Kidney glomerular epithelial cell (primary cell): ENCODE measurements around the gene PCDHB13.
"Not testable (repeated sequence)": the region's sequence is repeated elsewhere in the genome, so short reads cannot be mapped to it uniquely, and the experiment has no call there.

Experiments used
- DNase-seq: peaks from one replicate; lab custom pipeline; 2025; lab: John Stamatoyannopoulos, UW

Gene PCDHB13

DNA sequence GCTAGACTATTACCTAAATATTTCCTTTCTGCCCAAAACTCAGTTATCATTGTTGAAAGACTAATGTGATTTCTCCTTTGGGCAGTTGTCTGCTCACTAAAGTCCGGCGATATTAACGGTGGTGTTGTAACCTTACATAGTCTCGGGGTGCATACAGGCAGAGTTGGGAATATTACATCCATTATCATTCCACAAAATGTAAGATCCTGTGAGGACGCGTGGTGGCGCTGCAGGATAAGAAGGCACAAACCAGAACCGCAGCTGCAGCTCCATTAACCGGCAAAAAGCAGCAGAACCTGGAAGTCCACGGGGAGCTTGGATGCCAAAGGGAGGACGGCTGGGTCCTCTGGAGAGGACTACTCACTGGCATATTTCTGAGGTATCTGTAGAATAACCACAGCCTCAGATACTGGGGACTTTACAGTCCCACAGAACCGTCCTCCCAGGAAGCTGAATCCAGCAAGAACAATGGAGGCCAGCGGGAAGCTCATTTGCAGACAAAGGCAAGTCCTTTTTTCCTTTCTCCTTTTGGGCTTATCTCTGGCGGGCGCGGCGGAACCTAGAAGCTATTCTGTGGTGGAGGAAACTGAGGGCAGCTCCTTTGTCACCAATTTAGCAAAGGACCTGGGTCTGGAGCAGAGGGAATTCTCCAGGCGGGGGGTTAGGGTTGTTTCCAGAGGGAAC, at the start of gene PCDHB13:
TSS of gene PCDHB13 (plus strand) at position 264 of the 684 bp plus-strand sequence. CDS start at position 469, 205 bp downstream.
- not testable (repeated sequence) for DNase-seq

DNA sequence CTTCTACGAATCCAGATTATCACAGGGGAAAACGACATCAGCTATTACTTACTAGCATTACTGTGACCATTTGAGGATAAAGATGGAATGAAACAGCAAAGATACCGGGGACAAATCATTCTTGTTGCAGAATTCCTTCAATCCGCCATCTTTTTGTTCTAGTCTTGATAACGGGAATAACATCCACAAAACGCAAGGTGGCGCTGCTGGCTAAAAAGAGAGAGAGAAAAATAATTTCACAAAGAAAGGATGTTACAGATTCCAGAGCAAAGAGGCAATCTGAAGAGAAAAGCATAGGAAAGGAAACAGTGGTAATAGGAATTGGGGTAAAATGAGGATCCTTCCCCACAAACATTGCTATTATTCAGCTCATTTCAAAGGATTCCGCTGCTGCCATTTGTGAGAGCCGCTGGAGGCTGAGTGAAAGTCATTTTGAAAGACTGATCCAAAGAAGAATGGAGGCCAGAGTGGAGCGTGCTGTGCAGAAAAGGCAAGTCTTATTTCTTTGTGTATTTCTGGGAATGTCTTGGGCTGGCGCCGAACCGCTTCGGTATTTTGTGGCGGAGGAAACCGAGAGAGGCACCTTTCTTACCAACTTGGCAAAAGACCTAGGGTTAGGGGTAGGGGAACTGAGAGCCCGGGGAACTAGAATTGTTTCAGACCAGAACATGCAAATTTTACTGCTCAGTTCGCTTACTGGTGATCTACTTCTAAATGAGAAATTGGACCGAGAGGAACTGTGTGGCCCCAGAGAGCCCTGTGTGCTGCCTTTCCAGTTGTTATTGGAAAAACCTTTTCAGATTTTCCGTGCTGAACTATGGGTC, 41.1 kb upstream of the PCDHB13 start, which contains the start of gene PCDHB7:
TSS of gene PCDHB7 (plus strand) at position 264 of the 824 bp plus-strand sequence. CDS start at position 456, 192 bp downstream.
- peak; percentile 22 for DNase-seq

DNA sequence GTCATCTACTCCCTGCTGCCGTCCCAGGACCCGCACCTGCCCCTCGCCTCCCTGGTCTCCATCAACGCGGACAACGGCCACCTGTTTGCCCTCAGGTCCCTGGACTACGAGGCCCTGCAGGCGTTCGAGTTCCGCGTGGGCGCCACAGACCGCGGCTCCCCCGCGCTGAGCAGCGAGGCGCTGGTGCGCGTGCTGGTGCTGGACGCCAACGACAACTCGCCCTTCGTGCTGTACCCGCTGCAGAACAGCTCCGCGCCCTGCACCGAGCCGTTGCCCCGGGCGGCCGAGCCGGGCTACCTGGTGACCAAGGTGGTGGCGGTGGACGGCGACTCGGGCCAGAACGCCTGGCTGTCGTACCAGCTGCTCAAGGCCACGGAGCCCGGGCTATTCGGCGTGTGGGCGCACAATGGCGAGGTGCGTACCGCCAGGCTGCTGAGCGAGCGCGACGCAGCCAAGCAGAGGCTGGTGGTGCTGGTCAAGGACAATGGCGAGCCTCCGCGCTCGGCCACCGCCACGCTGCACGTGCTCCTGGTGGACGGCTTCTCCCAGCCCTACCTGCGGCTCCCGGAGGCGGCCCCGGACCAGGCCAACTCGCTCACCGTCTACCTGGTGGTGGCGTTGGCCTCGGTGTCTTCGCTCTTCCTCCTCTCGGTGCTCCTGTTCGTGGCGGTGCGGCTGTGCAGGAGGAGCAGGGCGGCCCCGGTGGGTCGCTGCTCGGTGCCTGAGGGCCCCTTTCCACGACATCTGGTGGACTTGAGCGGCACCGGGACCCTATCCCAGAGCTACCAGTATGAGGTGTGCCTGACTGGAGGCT, 39.2 kb upstream of the PCDHB13 start:
- DNase-seq, result not testable (repeated sequence)

DNA sequence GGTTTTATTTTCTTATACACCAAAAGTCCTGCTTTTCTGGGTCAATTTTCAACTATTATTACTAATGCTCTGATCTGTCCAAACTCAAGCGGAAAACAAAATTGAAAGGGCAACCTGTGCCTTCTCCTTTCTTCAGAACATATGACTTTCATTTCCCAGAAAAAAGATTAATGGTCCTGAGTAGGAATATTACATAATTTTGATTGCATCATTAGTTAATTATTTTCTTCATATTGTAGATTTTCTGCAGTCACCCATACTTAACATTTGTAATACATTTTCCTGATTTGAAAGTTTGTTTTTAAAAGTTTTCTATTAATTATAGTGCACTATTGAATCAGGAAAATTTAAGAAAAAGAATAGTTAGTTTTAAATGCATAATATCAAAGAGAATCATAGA, 37.8 kb upstream of the PCDHB13 start:
- no peak for DNase-seq

DNA sequence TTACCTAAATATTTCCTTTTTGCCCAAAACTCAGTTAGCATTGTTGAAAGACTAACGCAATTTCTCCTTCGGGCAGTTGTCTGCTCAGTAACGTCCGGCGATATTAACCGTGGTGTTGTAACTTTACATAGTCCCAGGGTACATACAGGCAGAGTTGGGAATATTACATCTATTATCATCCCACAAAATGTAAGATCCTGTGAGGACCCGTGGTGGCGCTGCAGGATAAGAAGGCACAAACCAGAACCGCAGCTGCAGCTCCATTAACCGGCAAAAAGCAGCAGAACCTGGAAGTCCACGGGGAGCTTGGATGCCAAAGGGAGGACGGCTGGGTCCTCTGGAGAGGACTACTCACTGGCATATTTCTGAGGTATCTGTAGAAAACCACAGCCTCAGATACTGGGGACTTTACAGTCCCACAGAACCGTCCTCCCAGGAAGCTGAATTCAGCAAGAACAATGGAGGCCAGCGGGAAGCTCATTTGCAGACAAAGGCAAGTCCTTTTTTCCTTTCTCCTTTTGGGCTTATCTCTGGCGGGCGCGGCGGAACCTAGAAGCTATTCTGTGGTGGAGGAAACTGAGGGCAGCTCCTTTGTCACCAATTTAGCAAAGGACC, 36.0 kb upstream of the PCDHB13 start, which contains the start of gene PCDHB8:
TSS of gene PCDHB8 (plus strand) at position 214 of the 615 bp plus-strand sequence. CDS start at position 459, 245 bp downstream.
- not testable (repeated sequence) for DNase-seq

DNA sequence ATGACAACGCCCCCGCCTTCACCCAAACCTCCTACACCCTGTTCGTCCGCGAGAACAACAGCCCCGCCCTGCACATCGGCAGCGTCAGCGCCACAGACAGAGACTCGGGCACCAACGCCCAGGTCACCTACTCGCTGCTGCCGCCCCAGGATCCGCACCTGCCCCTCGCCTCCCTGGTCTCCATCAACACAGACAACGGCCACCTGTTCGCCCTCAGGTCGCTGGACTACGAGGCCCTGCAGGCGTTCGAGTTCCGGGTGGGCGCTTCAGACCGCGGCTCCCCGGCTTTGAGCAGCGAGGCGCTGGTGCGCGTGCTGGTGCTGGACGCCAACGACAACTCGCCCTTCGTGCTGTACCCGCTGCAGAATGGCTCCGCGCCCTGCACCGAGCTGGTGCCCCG, 34.3 kb upstream of the PCDHB13 start:
- not testable (repeated sequence) for DNase-seq

DNA sequence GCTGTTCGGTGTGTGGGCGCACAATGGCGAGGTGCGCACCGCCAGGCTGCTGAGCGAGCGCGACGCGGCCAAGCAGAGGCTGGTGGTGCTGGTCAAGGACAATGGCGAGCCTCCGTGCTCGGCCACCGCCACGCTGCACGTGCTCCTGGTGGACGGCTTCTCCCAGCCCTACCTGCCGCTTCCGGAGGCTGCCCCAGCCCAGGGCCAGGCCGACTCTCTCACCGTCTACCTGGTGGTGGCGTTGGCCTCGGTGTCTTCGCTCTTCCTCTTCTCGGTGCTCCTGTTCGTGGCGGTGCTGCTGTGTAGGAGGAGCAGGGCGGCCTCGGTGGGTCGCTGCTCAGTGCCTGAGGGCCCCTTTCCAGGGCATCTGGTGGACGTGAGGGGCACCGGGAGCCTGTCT, 33.8 kb upstream of the PCDHB13 start:
- not testable (repeated sequence) for DNase-seq

DNA sequence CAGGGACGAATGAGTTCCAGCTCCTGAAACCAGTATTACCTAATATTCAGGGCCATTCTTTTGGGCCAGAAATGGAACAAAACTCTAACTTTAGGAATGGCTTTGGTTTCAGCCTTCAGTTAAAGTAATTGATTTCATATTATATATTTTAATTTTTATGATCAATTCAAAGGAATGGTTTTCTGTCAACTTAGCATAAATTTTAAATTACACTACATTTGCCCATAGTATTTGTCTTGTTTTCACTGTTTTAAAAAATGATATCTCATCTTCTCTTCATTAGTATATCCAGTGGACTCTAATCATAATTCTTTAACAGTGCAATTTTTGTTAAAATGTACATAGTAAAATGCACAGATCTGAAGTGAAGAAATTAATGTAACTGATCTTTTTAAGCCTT, 33.4 kb upstream of the PCDHB13 start:
- DNase-seq, result no peak

DNA sequence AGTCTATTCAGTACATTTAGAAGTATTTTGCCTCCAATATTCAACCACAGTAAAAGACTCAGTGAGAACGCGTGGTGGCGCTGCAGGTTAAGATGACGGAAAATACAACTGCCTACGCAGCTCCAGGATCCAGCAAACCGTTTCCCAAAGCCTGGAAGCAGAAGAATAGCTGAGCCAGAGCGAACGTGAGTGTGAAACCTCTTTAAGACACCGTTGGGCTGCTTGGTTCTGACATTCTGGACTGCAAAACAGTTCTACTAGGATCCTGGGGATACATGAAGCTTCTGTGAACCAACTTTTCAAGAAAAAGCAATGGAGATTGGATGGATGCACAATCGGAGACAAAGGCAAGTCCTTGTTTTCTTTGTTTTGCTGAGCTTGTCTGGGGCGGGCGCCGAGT, 31.5 kb upstream of the PCDHB13 start, which contains the start of gene PCDHB16:
TSS of gene PCDHB16 (plus strand) at position 140 of the 400 bp plus-strand sequence. CDS start at position 313, 173 bp downstream.
- DNase-seq, result peak; percentile 23

DNA sequence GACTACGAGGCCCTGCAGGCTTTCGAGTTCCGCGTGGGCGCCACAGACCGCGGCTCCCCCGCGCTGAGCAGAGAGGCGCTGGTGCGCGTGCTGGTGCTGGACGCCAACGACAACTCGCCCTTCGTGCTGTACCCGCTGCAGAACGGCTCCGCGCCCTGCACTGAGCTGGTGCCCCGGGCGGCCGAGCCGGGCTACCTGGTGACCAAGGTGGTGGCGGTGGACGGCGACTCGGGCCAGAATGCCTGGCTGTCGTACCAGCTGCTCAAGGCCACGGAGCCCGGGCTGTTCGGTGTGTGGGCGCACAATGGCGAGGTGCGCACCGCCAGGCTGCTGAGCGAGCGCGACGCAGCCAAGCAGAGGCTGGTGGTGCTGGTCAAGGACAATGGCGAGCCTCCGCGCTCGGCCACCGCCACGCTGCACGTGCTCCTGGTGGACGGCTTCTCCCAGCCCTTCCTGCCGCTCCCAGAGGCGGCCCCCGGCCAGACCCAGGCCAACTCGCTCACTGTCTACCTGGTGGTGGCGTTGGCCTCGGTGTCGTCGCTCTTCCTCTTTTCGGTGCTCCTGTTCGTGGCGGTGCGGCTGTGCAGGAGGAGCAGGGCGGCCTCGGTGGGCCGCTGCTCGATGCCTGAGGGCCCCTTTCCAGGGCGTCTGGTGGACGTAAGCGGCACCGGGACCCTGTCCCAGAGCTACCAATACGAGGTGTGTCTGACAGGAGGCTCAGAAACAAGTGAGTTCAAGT, 29.4 kb upstream of the PCDHB13 start:
- not testable (repeated sequence) for DNase-seq

DNA sequence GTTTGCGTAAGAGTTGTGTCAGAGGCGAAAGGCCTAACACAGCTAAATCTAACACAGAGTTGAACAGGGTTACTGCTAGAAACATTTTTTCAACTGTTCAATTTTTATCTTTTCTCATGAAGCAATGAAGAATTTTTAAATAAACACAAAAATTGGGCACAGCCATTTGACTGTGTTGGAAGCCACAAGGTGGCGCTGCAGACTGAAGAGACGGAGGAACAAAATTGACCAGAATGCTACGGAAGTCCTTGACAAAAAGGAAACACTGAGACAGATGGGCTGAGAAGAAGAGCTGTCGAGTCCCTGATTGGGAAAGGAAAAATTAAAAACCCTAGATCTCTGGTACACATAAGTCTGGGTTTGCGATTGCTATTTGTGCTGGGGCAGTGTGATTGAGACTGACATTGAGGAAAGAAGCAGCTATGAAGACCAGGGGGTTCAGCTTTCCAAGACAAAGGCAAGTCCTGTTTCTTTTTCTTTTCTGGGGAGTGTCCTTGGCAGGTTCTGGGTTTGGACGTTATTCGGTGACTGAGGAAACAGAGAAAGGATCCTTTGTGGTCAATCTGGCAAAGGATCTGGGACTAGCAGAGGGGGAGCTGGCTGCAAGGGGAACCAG, 26.7 kb upstream of the PCDHB13 start, which contains the start of gene PCDHB9:
TSS of gene PCDHB9 (plus strand) at position 265 of the 616 bp plus-strand sequence. CDS start at position 423, 158 bp downstream.
- DNase-seq, result peak; percentile 6

DNA sequence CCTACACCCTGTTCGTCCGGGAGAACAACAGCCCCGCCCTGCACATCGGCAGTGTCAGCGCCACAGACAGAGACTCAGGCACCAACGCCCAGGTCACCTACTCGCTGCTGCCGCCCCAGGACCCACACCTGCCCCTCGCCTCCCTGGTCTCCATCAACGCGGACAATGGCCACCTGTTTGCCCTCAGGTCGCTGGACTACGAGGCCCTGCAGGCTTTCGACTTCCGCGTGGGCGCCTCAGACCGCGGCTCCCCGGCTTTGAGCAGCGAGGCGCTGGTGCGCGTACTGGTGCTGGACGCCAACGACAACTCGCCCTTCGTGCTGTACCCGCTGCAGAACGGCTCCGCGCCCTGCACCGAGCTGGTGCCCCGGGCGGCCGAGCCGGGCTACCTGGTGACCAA, 25.0 kb upstream of the PCDHB13 start:
- DNase-seq, result not testable (repeated sequence)

DNA sequence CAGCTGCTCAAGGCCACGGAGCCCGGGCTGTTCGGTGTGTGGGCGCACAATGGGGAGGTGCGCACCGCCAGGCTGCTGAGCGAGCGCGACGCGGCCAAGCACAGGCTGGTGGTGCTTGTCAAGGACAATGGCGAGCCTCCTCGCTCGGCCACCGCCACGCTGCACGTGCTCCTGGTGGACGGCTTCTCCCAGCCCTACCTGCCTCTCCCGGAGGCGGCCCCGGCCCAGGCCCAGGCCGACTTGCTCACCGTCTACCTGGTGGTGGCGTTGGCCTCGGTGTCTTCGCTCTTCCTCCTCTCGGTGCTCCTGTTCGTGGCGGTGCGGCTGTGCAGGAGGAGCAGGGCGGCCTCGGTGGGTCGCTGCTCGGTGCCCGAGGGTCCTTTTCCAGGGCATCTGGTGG, 24.6 kb upstream of the PCDHB13 start:
- DNase-seq, result not testable (repeated sequence)

DNA sequence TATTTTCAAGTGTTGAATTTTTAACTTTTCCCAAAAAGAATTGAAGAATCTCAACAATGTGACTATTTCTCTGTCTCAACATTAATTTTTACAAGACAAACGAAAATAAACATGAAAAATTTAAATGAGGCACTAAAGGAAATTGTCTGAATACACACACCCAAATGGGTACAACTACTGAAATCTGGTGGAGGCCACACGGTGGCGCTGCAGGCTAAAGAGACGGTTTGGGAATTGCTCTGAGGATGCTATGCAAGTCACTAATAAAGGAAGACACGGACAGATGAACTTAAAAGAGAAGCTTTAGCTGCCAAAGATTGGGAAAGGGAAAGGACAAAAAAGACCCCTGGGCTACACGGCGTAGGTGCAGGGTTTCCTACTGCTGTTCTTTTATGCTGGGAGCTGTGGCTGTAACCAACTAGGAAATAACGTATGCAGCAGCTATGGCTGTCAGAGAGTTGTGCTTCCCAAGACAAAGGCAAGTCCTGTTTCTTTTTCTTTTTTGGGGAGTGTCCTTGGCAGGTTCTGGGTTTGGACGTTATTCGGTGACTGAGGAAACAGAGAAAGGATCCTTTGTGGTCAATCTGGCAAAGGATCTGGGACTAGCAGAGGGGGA, 21.5 kb upstream of the PCDHB13 start, which contains the start of gene PCDHB10:
TSS of gene PCDHB10 (plus strand) at position 244 of the 616 bp plus-strand sequence. CDS start at position 444, 200 bp downstream.
- peak; percentile 19 for DNase-seq

DNA sequence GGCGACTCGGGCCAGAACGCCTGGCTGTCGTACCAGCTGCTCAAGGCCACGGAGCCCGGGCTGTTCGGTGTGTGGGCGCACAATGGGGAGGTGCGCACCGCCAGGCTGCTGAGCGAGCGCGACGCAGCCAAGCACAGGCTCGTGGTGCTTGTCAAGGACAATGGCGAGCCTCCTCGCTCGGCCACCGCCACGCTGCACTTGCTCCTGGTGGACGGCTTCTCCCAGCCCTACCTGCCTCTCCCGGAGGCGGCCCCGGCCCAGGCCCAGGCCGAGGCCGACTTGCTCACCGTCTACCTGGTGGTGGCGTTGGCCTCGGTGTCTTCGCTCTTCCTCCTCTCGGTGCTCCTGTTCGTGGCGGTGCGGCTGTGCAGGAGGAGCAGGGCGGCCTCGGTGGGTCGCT, 19.4 kb upstream of the PCDHB13 start:
- not testable (repeated sequence) for DNase-seq

DNA sequence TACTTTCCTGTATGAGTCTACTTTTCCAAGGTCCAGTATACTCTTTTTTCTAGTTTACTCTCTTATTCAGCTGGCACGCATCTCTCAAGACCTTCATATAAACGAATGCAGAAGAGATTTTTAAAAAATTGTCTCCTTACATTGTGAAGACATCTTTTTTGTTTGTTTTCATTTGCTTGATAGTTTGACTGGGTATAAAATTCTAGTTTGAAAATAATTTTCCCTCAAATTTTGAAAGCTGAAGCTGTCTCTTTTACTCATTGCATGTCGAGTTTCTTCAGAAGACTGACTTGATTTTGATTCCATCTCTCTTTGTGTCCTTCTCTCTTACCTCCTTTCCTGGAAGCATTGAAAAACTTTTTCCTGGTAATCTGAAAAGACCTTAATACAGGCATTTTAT, 17.4 kb upstream of the PCDHB13 start:
- DNase-seq, result no peak

DNA sequence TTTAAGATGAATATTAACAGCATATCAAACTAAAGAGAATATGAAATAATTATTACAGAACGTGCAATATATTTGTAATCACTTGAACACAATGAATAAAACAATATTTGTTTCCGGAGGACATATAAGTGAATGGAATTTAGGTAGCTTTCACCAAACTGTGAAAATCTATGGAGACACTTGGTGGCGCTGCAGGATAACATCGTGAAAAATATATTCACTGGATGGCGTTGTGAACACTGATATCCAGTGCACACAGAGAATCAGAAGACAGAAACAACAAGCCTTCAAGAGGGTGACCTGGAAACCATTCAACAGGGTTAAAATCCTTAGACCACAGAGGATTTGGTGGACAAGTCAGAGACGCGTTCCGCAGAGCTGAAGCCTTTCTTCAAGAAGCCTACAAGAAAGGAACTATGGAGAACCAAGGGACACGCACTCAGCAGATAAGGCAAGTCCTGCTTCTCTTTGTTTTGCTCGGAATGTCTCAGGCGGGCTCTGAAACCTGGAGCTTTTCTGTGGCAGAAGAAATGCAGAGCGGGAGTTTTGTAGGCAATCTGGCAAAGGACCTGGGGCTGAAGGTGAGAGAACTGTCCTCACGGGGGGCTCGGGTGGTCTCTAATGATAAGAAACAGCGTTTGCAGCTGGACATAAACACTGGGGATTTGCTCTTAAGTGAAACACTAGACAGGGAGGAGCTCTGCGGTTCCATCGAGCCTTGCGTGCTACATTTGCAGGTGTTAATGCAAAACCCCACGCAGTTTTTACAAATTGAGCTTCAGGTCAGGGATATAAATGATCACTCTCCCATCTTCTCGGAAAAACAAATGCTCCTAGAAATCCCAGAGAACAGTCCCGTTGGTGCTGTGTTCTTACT, 14.1 kb upstream of the PCDHB13 start, which contains the start of gene PCDHB11:
TSS of gene PCDHB11 (plus strand) at position 269 of the 877 bp plus-strand sequence. CDS start at position 417, 148 bp downstream.
- DNase-seq, result no peak

DNA sequence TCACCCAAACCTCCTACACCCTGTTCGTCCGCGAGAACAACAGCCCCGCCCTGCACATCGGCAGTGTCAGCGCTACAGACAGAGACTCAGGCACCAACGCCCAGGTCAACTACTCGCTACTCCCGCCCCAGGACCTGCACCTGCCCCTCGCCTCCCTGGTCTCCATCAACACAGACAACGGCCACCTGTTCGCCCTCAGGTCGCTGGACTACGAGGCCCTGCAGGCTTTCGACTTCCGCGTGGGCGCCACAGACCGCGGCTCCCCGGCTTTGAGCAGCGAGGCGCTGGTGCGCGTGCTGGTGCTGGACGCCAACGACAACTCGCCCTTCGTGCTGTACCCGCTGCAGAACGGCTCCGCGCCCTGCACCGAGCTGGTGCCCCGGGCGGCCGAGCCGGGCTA, 12.6 kb upstream of the PCDHB13 start:
- DNase-seq, result not testable (repeated sequence)
